CD14-positive monocyte (primary cell): ENCODE measurements around the gene VILL. TPM values are rescaled to one million over a fixed set of nuclear protein-coding genes. Genes with fewer than 3 reads are reported as not detected.

Experiments
- DNase-seq, 3 donors: peaks; one replicate each; pipeline ENCODE4 v3.0.0-alpha.2; 2011 to 2022
- H2AFZ ChIP-seq: 2 replicates; pipeline ENCODE4 v1.6.0; 2012; ENCODE audit warnings: mild to moderate bottlenecking, low read depth, low read length, inconsistent platforms; ENCODE audit not compliant: insufficient read depth, poor library complexity, severe bottlenecking
- H3K27ac ChIP-seq, 2 donors: 1 replicate in 1 of 2; 2 replicates in 1 of 2; pipeline ENCODE4 v1.5.1; 2012 to 2013; ENCODE audit warnings: low read length in 2 of 2, control low read depth in 1 of 2, inconsistent platforms in 1 of 2, low read depth in 1 of 2, mild to moderate bottlenecking in 1 of 2
- H3K27me3 ChIP-seq, 2 donors: one replicate each; pipeline versions ENCODE4 v1.6.0 to v1.6.1; 2011 to 2013; ENCODE audit warnings: low read length in 2 of 2; ENCODE audit not compliant: control insufficient read depth in 2 of 2, insufficient read depth in 2 of 2
- H3K36me3 ChIP-seq, 2 donors: replicated peaks in 1 of 2; 1 replicate in 1 of 2; 2 replicates in 1 of 2; pipeline versions ENCODE4 v1.5.1 to v1.6.1; 2012 to 2013; ENCODE audit warnings: low read length in 2 of 2, control low read depth in 1 of 2, inconsistent platforms in 1 of 2, mild to moderate bottlenecking in 1 of 2; ENCODE audit not compliant: insufficient read depth in 2 of 2, control insufficient read depth in 1 of 2
- H3K4me1 ChIP-seq, 2 donors: 1 replicate in 1 of 2; 2 replicates in 1 of 2; pipeline versions ENCODE4 v1.5.1 to v1.6.1; 2012 to 2013; ENCODE audit warnings: low read length in 2 of 2, control low read depth in 1 of 2, inconsistent platforms in 1 of 2, mild to moderate bottlenecking in 1 of 2, moderate library complexity in 1 of 2; ENCODE audit not compliant: insufficient read depth in 2 of 2, control insufficient read depth in 1 of 2
- H3K4me2 ChIP-seq: replicated peaks from 2 replicates; pipeline ENCODE3; 2012; ENCODE audit warnings: low read length, moderate library complexity, mild to moderate bottlenecking; ENCODE audit not compliant: poor library complexity, severe bottlenecking; ENCODE audit errors: extremely low read depth
- H3K4me3 ChIP-seq, 3 experiments: fragments of 200-600 bp in 1 of 3; sonication (generic) in 1 of 3; replicated peaks in 1 of 3; 1 replicate in 2 of 3; 2 replicates in 1 of 3; pipeline ENCODE4 v1.5.1; 2011 to 2013; ENCODE audit warnings: low read length in 3 of 3, mild to moderate bottlenecking in 3 of 3, control low read depth in 2 of 3, low read depth in 2 of 3, inconsistent platforms in 1 of 3, moderate library complexity in 1 of 3
- H3K79me2 ChIP-seq: 2 replicates; pipeline ENCODE4 v1.6.0; 2012; ENCODE audit warnings: mild to moderate bottlenecking, control low read depth, inconsistent platforms, low read length, moderate library complexity; ENCODE audit not compliant: insufficient read depth
- H3K9ac ChIP-seq: 2 replicates; pipeline ENCODE4 v1.6.0; 2017; ENCODE audit warnings: low read length, mild to moderate bottlenecking; ENCODE audit not compliant: insufficient read depth, poor library complexity, severe bottlenecking
- H3K9me3 ChIP-seq, 2 donors: replicated peaks in 1 of 2; 1 replicate in 1 of 2; 2 replicates in 1 of 2; pipeline versions ENCODE4 v1.5.1 to v1.6.1; 2012 to 2013; ENCODE audit warnings: low read length in 2 of 2, control low read depth in 1 of 2; ENCODE audit not compliant: control insufficient read depth in 1 of 2, insufficient read depth in 1 of 2
- H4K20me1 ChIP-seq: 2 replicates; pipeline ENCODE4 v1.6.0; 2012; ENCODE audit warnings: mild to moderate bottlenecking, low read length, control low read depth, moderate library complexity; ENCODE audit not compliant: insufficient read depth
- H3K27ac Mint-ChIP-seq, 7 donors: one replicate each; pipeline ENCODE4 v1.8.0; 2020; ENCODE audit warnings: mild to moderate bottlenecking in 7 of 7, mixed read lengths in 7 of 7, moderate library complexity in 6 of 7, inconsistent platforms in 2 of 7
- H3K27me3 Mint-ChIP-seq, 3 donors: one replicate each; pipeline ENCODE4 v1.8.0; 2021 to 2022; ENCODE audit warnings: low read depth in 3 of 3, mild to moderate bottlenecking in 3 of 3, mixed read lengths in 3 of 3, moderate library complexity in 3 of 3, inconsistent platforms in 1 of 3
- H3K36me3 Mint-ChIP-seq, 2 donors: one replicate each; pipeline ENCODE4 v1.8.0; 2020; ENCODE audit warnings: mixed read lengths in 2 of 2, inconsistent platforms in 1 of 2, mild to moderate bottlenecking in 1 of 2
- H3K4me1 Mint-ChIP-seq: one replicate; pipeline ENCODE4 v1.8.0; 2020; ENCODE audit warnings: mild to moderate bottlenecking, mixed read lengths
- H3K4me3 Mint-ChIP-seq, 2 donors: one replicate each; pipeline ENCODE4 v1.8.0; 2020; ENCODE audit warnings: mild to moderate bottlenecking in 2 of 2, mixed read lengths in 2 of 2, moderate library complexity in 1 of 2
- H3K9me3 Mint-ChIP-seq, 7 donors: one replicate each; pipeline ENCODE4 v1.8.0; 2020 to 2022; ENCODE audit warnings: mixed read lengths in 7 of 7, mild to moderate bottlenecking in 6 of 7, moderate library complexity in 6 of 7, inconsistent platforms in 2 of 7
- WGBS: methylation state at CpG from one replicate; pipeline ENCODE4 v1.1.5; 2013; ENCODE audit warnings: missing lambda C conversion rate; ENCODE audit not compliant: insufficient coverage; 5-methylcytosine and 5-hydroxymethylcytosine counted together
- intact Hi-C, 2 donors: fragments of 100-400 bp; cut with micrococcal nuclease; formaldehyde crosslinking; loops; one replicate each; pipeline versions ENCODE4 v1.15.0 to v1.15.1; 2023
- polyA plus RNA-seq, 3 donors: library from polyadenylated mRNA; depleted of rRNA in 1 of 3; unstranded in 2 of 3; stranded (reverse) in 1 of 3; fragments of 300-500 nt in 2 of 3; fragments of >200 nt in 1 of 3; fragmentation: Illumina TruSeq in 2 of 3; gene quantifications; 1 replicate in 2 of 3; 2 replicates in 1 of 3; pipeline ENCODE4 v1.2.3, GENCODE V29; 2012 to 2021
- TF ChIP-seq, protein P1 (sequence below): fragments of 200-600 bp; IDR thresholded peaks from one replicate; pipeline ENCODE4 v1.8.0; 2022; ENCODE audit warnings: antibody characterized with exemption, mild to moderate bottlenecking

The VILL gene
- polyA plus RNA-seq, 3 donors = 4.4 to 29.1 (median 7.4) TPM

DNA sequence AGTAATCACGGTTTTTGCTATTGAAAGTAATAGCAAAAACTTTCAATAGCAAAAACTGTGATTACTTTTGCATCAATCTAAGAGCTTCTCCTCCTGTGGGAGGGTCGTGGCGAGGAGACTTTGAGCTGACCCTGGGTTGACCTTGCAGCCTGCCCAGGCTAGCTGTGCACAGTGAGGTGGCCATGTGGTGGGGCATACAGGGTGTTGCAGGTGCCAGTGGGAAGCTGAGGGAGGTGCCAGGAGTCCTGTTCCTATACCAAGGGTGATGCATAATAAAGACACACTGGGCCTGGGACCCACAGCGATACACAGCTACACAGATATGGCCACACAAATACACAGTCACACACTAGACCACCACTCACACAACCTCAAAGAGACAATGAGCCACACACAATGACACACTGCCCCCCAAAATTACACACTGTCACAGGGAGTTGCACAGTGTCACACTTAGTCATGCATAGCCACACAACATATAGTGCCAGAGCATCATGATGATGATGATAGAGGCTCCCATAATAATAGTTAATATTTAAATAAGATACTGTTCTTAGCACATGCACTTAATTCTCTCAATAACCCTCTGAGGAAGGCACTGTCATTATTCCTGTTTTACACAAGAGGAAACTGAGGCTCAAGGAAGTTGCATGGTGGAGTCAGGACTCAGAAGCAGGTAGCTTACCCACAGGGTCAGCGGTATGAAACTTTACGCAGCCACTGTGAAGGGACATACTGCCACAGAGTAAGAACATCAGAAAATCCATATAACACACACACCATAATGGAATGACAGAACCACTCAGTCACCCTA lies 32.5 kb downstream of the VILL start:
- peak in 1 of 3 donors; percentile 58 for DNase-seq
- Mint-ChIP-seq H3K36me3 (peaks cover 19 to 21% of the 10 kb centered on the region in 2 donors), H3K4me3 (peak overlapping the region in 1 of 2 donors; percentile 99), H3K9me3 (peaks cover 0 to 4% (median 0%) of the 10 kb centered on the region in 7 donors), H3K27me3 (peaks cover 13 to 17% (median 14%) of the 10 kb centered on the region in 3 donors), H3K4me1 (peaks cover 21% of the 10 kb centered on the region), H3K27ac (peak overlapping the region in 2 of 7 donors; percentile 97 to 99)
- intact Hi-C loops = no loop called here
- peaks cover 5 to 14% of the 10 kb centered on the region in 2 donors for H3K27me3 ChIP-seq
- H2AFZ ChIP-seq = no peak overlapping the region
- no peak overlapping the region for H3K4me3 ChIP-seq
- WGBS = 96% methylated on average over 5 of the region's 6 CpGs
- no peaks in the 10 kb centered on the region for H4K20me1 ChIP-seq
- H3K4me2 ChIP-seq = peak overlapping the region; percentile 97
- no peaks in the 10 kb centered on the region for H3K9me3 ChIP-seq
- peaks cover 0 to 2% of the 10 kb centered on the region in 2 donors for H3K36me3 ChIP-seq
- peak overlapping the region in 1 of 2 donors; percentile 93 for H3K27ac ChIP-seq
- no peaks in the 10 kb centered on the region for H3K79me2 ChIP-seq
- TF ChIP-seq, protein P1, sequence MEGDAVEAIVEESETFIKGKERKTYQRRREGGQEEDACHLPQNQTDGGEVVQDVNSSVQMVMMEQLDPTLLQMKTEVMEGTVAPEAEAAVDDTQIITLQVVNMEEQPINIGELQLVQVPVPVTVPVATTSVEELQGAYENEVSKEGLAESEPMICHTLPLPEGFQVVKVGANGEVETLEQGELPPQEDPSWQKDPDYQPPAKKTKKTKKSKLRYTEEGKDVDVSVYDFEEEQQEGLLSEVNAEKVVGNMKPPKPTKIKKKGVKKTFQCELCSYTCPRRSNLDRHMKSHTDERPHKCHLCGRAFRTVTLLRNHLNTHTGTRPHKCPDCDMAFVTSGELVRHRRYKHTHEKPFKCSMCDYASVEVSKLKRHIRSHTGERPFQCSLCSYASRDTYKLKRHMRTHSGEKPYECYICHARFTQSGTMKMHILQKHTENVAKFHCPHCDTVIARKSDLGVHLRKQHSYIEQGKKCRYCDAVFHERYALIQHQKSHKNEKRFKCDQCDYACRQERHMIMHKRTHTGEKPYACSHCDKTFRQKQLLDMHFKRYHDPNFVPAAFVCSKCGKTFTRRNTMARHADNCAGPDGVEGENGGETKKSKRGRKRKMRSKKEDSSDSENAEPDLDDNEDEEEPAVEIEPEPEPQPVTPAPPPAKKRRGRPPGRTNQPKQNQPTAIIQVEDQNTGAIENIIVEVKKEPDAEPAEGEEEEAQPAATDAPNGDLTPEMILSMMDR = no peak
- peaks cover 19 to 21% of the 10 kb centered on the region in 2 donors for H3K4me1 ChIP-seq
- no peak overlapping the region for H3K9ac ChIP-seq

DNA sequence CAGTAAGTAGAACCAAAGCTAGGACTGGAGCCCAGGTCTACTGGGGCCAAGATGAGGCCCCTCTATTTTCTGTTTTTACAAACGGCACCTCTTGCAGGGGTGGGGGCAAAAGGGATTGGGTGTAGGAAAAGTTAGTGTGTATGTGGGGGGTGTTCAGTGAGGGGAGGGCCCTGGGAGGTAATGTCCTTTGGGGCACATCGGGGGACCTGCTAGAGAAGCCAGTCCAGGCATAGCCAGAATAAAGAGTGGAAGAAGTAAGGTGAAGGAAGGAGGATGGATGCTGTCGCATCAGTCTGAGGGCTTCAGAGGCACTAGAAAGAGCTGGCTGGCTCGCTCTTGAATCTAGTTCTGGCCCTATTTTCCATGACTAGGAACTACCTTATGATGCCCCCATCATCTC lies 36.3 kb downstream of the VILL start:
- H3K27me3 Mint-ChIP-seq = peaks cover 43 to 51% (median 44%) of the 10 kb centered on the region in 3 donors
- intact Hi-C loops = no loop called here
- Histone ChIP-seq H4K20me1 (no peaks in the 10 kb centered on the region), H3K27ac (no peak overlapping the region), H3K4me2 (no peak overlapping the region), H3K4me1 (peaks cover 43 to 47% of the 10 kb centered on the region in 2 donors), H2AFZ (no peak overlapping the region), H3K36me3 (no peaks in the 10 kb centered on the region), H3K4me3 (no peak overlapping the region), H3K27me3 (peaks cover 16 to 47% of the 10 kb centered on the region in 2 donors), H3K9ac (no peak overlapping the region), H3K79me2 (no peaks in the 10 kb centered on the region), H3K9me3 (no peaks in the 10 kb centered on the region)
- H3K36me3 Mint-ChIP-seq = peaks cover 9 to 18% of the 10 kb centered on the region in 2 donors
- no peak overlapping the region for H3K27ac Mint-ChIP-seq
- H3K4me1 Mint-ChIP-seq = peaks cover 40% of the 10 kb centered on the region
- peaks cover 0 to 9% (median 0%) of the 10 kb centered on the region in 7 donors for H3K9me3 Mint-ChIP-seq
- peak overlapping the region in 1 of 2 donors; percentile 78 for H3K4me3 Mint-ChIP-seq
- no peak for DNase-seq
- WGBS = 44% methylated on average over 2 of the region's 4 CpGs
- TF ChIP-seq, protein P1 = no peak
